ENCODE data around the gene EBF3. TPM values are rescaled to one million over a fixed set of nuclear protein-coding genes. Genes with fewer than 3 reads are reported as not detected.

EBF3 gene
- total RNA-seq, 1 experiment from 2014 or later, result 0.64 TPM

DNA sequence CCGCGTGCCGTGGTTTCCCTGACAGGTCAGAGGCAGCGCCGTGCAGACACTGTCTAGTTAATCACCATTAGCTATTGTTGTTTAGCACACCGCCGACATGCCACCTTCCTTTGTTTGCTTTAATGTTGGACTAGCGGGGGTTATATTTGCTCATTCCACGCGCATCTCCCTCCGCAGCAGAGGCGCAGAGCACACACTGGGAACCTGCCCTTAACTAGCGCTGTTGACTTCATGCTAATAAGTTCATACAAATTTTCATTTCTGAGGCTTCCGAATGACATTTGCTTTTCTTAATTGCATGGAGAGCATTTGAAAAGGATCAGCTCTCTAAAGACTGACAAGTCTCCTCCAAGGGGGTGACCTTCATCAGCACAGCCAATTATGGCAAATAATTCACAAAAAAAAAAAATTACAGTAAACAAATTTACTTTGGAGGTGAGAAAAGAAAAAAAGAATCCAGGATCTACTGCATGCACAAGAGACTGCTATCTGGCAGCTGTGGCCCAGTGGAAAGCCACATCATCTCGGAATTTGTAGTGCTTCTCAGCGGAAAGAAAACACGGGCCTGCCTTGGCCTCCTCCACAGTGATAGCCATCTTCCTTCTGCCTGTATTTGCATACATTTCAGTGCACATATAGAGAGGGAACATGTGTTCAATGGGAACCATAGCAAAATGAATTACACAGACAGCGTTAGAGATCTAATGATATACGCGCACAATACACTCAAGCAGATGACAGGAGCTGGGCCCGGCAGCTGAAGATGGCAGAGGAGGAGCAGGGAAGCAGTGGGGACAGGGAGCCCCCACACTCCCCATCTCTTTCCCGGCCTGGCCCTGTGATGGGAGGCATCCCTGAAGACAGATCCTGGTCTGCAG, 94.2 kb downstream of the EBF3 start:
- Histone ChIP-seq H3K9me3 (ENCODE audit: control insufficient read depth, insufficient read depth, low read depth, low read length) (no peaks in the 10 kb centered on the region), H3K27ac (ENCODE audit: low read length) (no peak overlapping the region), H3K36me3 (ENCODE audit: control insufficient read depth, insufficient read depth, low read length) (no peaks in the 10 kb centered on the region), H3K4me3 (ENCODE audit: low read depth in 2 of 2, low read length in 2 of 2) (no peak overlapping the region), H3K27me3 (ENCODE audit: control insufficient read depth, insufficient read depth, low read length) (no peaks in the 10 kb centered on the region), H3K4me1 (ENCODE audit: control insufficient read depth, insufficient read depth, low read length) (no peaks in the 10 kb centered on the region)
- ATAC-seq (no peak), DNase-seq (ENCODE audit: low read depth, low spot score) (no peak)
- in situ Hi-C loops (cut with HindIII; ENCODE audit: low pct_unique_long_range_greater_than_20kb, low sequenced_read_pairs) (no loop called here), intact Hi-C loops (cut with micrococcal nuclease; ENCODE audit: unreplicated experiment) (no loop called here)
- ChIA-PET CTCF (no interaction called here), POLR2A (no interaction called here)
- BruUV-seq (replicated peaks), result no TSS peak
- TF ChIP-seq TCF7L2 (IDR thresholded peaks at IDR 0.05; ENCODE audit: low read depth, low read length) (no peak), SIN3A (IDR thresholded peaks at IDR 0.05; ENCODE audit: borderline replicate concordance, insufficient read depth, low read depth, low read length) (no peak), POLR2AphosphoS5 (IDR thresholded peaks at IDR 0.05; ENCODE audit: low read depth, low read length) (no peak)
- TF ChIP-seq, protein P1, sequence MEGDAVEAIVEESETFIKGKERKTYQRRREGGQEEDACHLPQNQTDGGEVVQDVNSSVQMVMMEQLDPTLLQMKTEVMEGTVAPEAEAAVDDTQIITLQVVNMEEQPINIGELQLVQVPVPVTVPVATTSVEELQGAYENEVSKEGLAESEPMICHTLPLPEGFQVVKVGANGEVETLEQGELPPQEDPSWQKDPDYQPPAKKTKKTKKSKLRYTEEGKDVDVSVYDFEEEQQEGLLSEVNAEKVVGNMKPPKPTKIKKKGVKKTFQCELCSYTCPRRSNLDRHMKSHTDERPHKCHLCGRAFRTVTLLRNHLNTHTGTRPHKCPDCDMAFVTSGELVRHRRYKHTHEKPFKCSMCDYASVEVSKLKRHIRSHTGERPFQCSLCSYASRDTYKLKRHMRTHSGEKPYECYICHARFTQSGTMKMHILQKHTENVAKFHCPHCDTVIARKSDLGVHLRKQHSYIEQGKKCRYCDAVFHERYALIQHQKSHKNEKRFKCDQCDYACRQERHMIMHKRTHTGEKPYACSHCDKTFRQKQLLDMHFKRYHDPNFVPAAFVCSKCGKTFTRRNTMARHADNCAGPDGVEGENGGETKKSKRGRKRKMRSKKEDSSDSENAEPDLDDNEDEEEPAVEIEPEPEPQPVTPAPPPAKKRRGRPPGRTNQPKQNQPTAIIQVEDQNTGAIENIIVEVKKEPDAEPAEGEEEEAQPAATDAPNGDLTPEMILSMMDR (IDR thresholded peaks at IDR 0.05), result no peak
- TF ChIP-seq, protein P2, sequence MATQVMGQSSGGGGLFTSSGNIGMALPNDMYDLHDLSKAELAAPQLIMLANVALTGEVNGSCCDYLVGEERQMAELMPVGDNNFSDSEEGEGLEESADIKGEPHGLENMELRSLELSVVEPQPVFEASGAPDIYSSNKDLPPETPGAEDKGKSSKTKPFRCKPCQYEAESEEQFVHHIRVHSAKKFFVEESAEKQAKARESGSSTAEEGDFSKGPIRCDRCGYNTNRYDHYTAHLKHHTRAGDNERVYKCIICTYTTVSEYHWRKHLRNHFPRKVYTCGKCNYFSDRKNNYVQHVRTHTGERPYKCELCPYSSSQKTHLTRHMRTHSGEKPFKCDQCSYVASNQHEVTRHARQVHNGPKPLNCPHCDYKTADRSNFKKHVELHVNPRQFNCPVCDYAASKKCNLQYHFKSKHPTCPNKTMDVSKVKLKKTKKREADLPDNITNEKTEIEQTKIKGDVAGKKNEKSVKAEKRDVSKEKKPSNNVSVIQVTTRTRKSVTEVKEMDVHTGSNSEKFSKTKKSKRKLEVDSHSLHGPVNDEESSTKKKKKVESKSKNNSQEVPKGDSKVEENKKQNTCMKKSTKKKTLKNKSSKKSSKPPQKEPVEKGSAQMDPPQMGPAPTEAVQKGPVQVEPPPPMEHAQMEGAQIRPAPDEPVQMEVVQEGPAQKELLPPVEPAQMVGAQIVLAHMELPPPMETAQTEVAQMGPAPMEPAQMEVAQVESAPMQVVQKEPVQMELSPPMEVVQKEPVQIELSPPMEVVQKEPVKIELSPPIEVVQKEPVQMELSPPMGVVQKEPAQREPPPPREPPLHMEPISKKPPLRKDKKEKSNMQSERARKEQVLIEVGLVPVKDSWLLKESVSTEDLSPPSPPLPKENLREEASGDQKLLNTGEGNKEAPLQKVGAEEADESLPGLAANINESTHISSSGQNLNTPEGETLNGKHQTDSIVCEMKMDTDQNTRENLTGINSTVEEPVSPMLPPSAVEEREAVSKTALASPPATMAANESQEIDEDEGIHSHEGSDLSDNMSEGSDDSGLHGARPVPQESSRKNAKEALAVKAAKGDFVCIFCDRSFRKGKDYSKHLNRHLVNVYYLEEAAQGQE (IDR thresholded peaks at IDR 0.05; ENCODE audit: insufficient read depth in 1 of 2, low read depth in 2 of 2, low read length in 1 of 2), result no peak

DNA sequence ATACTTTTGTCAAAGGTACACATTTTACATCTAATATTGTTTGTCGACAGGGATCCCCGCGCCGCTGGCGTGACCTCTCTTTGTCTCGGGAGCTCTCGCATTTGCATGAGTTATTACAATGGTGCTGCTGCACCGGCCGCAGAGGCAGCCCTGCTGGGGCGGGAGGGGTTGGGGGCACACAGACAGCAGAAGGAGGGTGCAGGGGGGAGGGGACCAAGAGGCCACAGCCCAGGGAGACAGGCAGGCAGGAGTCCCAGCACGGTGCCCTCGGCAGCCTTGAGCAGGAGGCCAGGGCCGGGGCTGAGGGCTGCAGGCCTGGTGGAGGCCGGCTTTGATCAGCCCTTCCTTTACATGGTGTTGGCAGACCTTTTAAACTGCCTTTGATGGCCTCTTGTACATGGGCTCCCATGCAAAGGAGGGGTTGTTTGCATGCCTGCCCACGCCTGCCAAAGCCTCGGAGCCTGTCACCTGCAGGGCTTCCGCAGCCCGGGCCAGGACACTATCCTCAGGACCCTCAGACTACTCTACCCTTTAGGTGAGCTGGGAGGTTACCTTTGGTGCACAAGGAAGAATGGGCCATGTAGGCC, 95.5 kb downstream of the EBF3 start:
- ATAC-seq (no peak), DNase-seq (ENCODE audit: low read depth, low spot score) (no peak)
- no peaks in the 10 kb centered on the region for H3K27me3 ChIP-seq (ENCODE audit: control insufficient read depth, insufficient read depth, low read length)
- no peak for TF ChIP-seq POLR2AphosphoS5 (IDR thresholded peaks at IDR 0.05; ENCODE audit: low read depth, low read length)
- TF ChIP-seq, protein P2 (IDR thresholded peaks at IDR 0.05; ENCODE audit: insufficient read depth in 1 of 2, low read depth in 2 of 2, low read length in 1 of 2), result no peak
- TF ChIP-seq, protein P1 (IDR thresholded peaks at IDR 0.05), result no peak
- TF ChIP-seq TCF7L2 (IDR thresholded peaks at IDR 0.05; ENCODE audit: low read depth, low read length), result no peak
- TF ChIP-seq SIN3A (IDR thresholded peaks at IDR 0.05; ENCODE audit: borderline replicate concordance, insufficient read depth, low read depth, low read length), result no peak
- H3K27ac ChIP-seq (ENCODE audit: low read length), result no peak overlapping the region
- no peak overlapping the region for H3K4me3 ChIP-seq (ENCODE audit: low read depth in 2 of 2, low read length in 2 of 2)
- intact Hi-C loops (cut with micrococcal nuclease; ENCODE audit: unreplicated experiment) (no loop called here), in situ Hi-C loops (cut with HindIII; ENCODE audit: low pct_unique_long_range_greater_than_20kb, low sequenced_read_pairs) (no loop called here)
- BruUV-seq (replicated peaks), result no TSS peak
- ChIA-PET CTCF (interaction anchor here (0.7 kb wide), 1 partner anchor 19 kb away, joined by 6 read pairs; no protein-coding TSS in a partner anchor), POLR2A (no interaction called here)
- H3K9me3 ChIP-seq (ENCODE audit: control insufficient read depth, insufficient read depth, low read depth, low read length), result no peaks in the 10 kb centered on the region
- no peaks in the 10 kb centered on the region for H3K4me1 ChIP-seq (ENCODE audit: control insufficient read depth, insufficient read depth, low read length)
- no peaks in the 10 kb centered on the region for H3K36me3 ChIP-seq (ENCODE audit: control insufficient read depth, insufficient read depth, low read length)
